ENCODE results near the gene RPS19. TPM values are rescaled to one million over a fixed set of nuclear protein-coding genes. Genes with fewer than 3 reads are reported as not detected.

The RPS19 gene
- total RNA-seq, 1 donor from 2014 or later = 519 TPM

DNA sequence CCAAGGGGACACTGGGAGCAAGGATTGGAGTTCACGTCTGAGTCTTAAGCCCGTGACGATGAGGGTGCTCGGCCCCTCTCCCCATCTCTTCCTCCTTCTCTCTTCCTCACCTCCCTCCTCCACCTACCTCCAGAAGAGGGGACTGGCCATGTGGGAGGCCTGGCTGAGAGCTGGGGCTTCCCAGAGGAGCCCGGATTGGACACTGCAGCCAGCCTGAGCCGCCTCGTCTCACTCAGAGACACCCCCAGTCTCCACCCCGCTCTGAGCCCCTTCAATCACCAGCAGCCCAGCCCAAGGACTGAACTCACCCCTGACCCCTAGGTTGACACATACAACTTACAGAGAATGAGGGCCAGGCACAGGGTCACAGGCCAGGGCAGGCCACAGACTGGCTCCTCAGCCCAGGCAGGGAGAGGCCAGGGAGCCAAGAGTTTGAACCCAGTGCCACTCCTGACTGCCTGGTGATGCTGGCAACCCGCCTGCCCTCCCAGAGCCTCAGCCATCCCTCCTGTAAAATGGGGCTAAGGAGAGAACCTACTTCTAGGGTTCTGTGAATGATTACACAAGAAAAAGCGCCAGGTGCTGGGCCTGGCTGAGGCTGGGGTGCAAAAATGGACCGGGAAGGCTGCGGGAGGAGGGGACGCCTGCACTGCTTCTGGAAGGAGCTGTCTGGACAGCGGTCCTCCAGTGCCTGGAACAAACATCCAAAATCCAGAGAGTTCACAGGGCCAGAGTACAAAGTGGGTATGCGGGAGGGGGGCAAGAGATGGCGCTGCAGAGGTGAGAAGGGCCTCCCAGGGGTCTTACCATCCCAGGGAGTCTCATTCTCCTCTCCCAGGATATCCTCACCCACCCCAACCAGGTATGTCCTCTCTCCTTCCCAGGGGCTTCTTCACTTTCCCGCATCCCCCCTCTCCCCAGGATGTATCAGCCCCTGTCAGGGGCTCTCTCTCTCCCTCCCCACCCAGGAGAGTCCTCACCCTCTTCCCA lies 18.2 kb downstream of the RPS19 start:
- DNase-seq (ENCODE audit: low spot score) (no peak), ATAC-seq (no peak)

DNA sequence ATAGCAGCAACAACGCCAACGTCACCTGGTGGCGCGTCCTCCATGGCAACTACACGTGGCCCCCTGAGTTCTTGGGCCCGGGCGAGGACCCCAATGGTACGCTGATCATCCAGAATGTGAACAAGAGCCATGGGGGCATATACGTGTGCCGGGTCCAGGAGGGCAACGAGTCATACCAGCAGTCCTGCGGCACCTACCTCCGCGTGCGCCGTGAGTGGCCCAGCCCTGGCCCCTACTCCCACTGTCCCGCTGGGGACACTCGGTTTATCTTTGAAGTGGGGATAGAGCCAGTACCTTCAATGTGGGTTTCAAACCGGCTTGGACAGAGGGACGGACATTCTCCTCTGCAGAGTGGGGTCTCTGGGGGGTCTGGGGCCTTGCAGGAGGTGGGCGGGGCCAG lies 19.0 kb downstream of the RPS19 start:
- DNase-seq (ENCODE audit: low spot score) (no peak), ATAC-seq (no peak)

- no peak for DNase-seq (ENCODE audit: low spot score)
- ATAC-seq = no peak
Measured at GRCh38 chr19:41879670-41880328, 19.7 kb downstream of the RPS19 start.

- DNase-seq (ENCODE audit: low spot score) (no peak), ATAC-seq (no peak)
Measured at GRCh38 chr19:41880329-41880708, 20.3 kb downstream of the RPS19 start.

GRCh38 chr19:41882568-41883462 lies 22.8 kb downstream of the RPS19 start, which contains the start of gene ARHGEF1:
TSS of gene ARHGEF1 (plus strand) at chr19:41883184. CDS start at chr19:41888083, 4,899 bp downstream.
- peak; percentile 68 for DNase-seq (ENCODE audit: low spot score)
- ATAC-seq = peak; percentile 45

DNA sequence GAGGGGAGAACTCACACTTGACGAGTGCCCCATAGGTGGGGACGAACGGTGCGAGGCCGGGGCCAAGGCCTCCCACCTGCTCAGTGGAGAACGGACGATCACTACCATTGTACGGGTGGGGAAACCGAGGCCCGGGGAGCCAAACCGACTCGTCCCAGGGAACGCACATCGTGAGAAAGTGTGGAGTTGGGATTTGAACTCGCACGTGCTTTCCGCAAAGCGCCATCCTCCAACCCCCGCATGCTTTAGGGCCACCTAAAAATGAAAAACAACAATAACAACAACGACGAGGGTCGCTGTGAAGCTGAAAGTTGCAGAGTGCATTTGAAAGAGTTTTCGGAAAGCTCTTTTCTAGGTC lies 23.4 kb downstream of the RPS19 start:
- ATAC-seq (no peak), DNase-seq (ENCODE audit: low spot score) (no peak)

DNA sequence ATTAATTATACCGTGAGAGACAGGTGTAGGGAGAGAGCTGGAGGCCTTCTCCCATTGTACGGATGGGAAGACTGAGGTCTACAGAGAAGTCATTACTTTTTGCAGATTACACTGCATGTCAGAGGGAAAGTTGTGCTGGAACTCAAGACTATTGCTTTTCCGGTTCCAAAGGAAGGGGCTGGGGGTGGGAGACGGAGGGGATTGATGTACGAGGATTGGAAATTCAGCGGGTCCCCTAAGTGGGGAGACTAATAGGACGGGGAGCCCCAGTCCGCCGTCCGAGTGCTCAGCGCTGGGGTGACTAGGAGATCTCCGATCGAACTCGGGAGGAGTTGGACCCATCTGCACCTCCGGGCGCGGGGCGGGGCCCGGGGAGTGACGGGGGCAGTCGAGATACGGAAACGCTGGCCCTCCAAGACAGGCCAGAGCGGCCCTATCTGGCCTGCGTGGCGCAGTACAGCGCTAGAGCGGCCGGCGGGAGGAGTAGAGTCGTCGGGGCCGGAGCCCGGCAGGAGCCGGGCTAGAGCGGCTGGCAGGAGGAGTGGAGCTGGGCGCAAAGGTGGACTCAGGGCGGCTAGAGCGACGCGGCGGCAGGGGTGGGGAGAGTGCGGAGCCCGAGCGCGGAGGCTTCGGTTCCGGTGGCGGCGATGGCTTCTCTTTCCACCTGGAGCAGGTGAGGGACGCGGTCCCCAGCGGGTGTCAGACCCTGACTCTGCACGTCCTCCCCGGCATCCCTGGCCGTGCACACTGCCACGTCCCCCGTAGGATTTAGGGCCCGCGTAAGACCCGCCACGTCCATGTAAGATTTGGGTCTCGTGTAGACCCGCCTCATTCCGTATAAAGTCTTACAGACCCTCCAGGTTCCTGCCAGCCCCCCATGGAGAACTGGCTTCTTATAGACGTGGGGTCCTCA lies 24.0 kb downstream of the RPS19 start:
- ATAC-seq (peak; percentile 94), DNase-seq (ENCODE audit: low spot score) (peak; percentile 97)

GRCh38 chr19:41886761-41887710 lies 27.0 kb downstream of the RPS19 start:
- ATAC-seq (no peak), DNase-seq (ENCODE audit: low spot score) (no peak)

GRCh38 chr19:41887711-41888382 lies 27.8 kb downstream of the RPS19 start:
- DNase-seq (ENCODE audit: low spot score) (no peak), ATAC-seq (no peak)

DNA sequence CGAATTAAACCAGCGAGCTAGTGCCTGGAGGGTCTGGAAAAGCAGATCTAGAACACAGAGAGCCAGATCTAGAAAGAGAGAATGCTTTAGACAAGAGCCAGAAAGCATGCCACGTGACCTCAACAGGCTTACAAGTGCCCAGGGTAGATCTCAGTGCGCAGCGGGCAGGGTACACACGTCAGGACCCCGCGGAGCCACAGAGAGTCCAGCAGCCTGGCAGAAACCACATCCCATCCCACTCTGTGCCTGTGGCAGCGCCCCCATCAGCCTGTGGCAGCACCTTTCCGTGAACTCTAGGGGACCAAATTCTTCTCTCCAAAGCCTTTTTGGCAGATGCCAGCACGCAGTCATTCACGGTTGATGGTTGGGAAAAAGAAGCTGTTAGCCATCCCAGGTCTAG lies 28.9 kb downstream of the RPS19 start:
- ATAC-seq (no peak), DNase-seq (ENCODE audit: low spot score) (no peak)

- ATAC-seq = no peak
- no peak for DNase-seq (ENCODE audit: low spot score)
Measured at GRCh38 chr19:41889896-41890295, 29.8 kb downstream of the RPS19 start.

GRCh38 chr19:41890936-41891335 lies 30.9 kb downstream of the RPS19 start:
- ATAC-seq (no peak), DNase-seq (ENCODE audit: low spot score) (no peak)

DNA sequence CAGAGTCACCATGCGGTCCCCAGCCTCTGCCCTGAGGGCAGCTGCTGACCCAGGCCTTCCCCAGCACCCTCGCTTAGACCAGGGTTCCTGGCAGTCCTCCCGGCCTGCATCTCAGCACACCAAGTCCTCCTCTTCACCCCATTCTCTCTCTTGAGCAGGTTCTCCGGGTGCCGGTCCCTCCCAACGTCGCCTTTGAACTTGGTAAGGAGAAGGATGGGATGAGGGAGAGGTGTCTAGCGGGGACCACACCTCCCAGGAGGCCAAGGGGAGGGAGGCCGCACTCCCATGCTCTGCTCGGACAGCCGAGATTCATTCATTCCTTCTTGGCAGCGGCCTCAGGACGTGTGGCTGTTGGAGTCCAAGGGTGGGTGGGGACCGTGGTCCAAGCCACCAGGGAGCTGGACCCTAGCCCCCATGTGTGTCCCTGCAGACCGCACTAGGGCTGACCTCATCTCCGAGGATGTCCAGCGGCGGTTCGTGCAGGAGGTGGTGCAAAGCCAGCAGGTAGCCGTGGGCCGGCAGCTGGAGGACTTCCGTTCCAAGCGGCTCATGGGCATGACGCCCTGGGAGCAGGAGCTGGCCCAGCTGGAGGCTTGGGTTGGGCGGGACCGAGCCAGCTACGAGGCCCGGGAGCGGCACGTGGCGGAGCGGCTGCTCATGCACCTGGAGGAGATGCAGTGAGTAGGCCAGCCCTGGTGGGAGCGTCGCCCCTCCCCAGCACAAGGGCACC lies 32.3 kb downstream of the RPS19 start:
- ATAC-seq (no peak), DNase-seq (ENCODE audit: low spot score) (no peak)

- ATAC-seq = no peak
- DNase-seq (ENCODE audit: low spot score) = no peak
Measured at GRCh38 chr19:41893899-41894298, 33.8 kb downstream of the RPS19 start.

- ATAC-seq (no peak), DNase-seq (ENCODE audit: low spot score) (no peak)
Measured at GRCh38 chr19:41894350-41894749, 34.3 kb downstream of the RPS19 start.

- ATAC-seq (peak; percentile 18), DNase-seq (ENCODE audit: low spot score) (no peak)
Measured at GRCh38 chr19:41895745-41896580, 35.9 kb downstream of the RPS19 start.

GRCh38 chr19:41896581-41896942 lies 36.5 kb downstream of the RPS19 start:
- DNase-seq (ENCODE audit: low spot score) (no peak), ATAC-seq (no peak)

Measured in left lobe of liver (tissue), 2 donors.